GM19023 (cell line): ENCODE data around the gene EVPL.
A peak's percentile ranks its signal among the peaks of the same experiment; 100 is the strongest.
"Not testable (repeated sequence)": the region's sequence is repeated elsewhere in the genome, so short reads cannot be mapped to it uniquely, and the experiment has no call there.

Source experiments
- ATAC-seq: cut with Tn5 transposase; IDR thresholded peaks from one replicate; pipeline ENCODE4 v1.9.1; 2021; ENCODE audit warnings: mild to moderate bottlenecking, moderate library complexity; ENCODE audit not compliant: unreplicated experiment

EVPL gene

GRCh38 chr17:76000755-76001521 lies 26.2 kb downstream of the EVPL start, which contains the start of gene CDK3:
Gene CDK3, plus strand, starts transcription at chr17:76000855. Its CDS starts 571 bp downstream, at chr17:76001426.
- ATAC-seq = no peak

- no peak for ATAC-seq
These were observed 26.9 kb downstream of the EVPL start for GRCh38 chr17:76000016-76000754.

GRCh38 chr17:75998327-75998795 lies 28.7 kb downstream of the EVPL start:
- ATAC-seq = no peak

GRCh38 chr17:75996665-75997590 lies 30.2 kb downstream of the EVPL start:
- no peak for ATAC-seq

GRCh38 chr17:75995385-75995925 lies 31.7 kb downstream of the EVPL start:
- ATAC-seq = no peak

- no peak for ATAC-seq
These were observed 32.2 kb downstream of the EVPL start for GRCh38 chr17:75994802-75995370.

GRCh38 chr17:75991396-75991795 lies 35.7 kb downstream of the EVPL start:
- no peak for ATAC-seq

- no peak for ATAC-seq
These were observed 40.1 kb downstream of the EVPL start for GRCh38 chr17:75987041-75987440.

GRCh38 chr17:75985986-75986385 lies 41.1 kb downstream of the EVPL start:
- ATAC-seq = no peak

GRCh38 chr17:75983501-75984181 lies 43.5 kb downstream of the EVPL start:
- ATAC-seq = no peak

GRCh38 chr17:75981019-75981615 lies 46.0 kb downstream of the EVPL start:
- no peak for ATAC-seq

- no peak for ATAC-seq
These were observed 46.7 kb downstream of the EVPL start for GRCh38 chr17:75980188-75981018.

GRCh38 chr17:75979705-75980187 lies 47.4 kb downstream of the EVPL start:
- peak; percentile 15 for ATAC-seq

- peak; percentile 88 for ATAC-seq
These were observed 48.0 kb downstream of the EVPL start, which contains the start of the genes ACOX1 and TEN1 for GRCh38 chr17:75978938-75979704. Gene ACOX1, minus strand, starts transcription at chr17:75979166. Its CDS starts 93 bp downstream, at chr17:75979073. Gene TEN1, plus strand, starts transcription at chr17:75979240. Its CDS starts 6,953 bp downstream, at chr17:75986193.

GRCh38 chr17:75976175-75976848 lies 50.8 kb downstream of the EVPL start:
- no peak for ATAC-seq

GRCh38 chr17:75975757-75976174 lies 51.3 kb downstream of the EVPL start:
- ATAC-seq = no peak

GRCh38 chr17:75975187-75975586 lies 51.9 kb downstream of the EVPL start:
- not testable (repeated sequence) for ATAC-seq
